Neural cell (in vitro differentiated cells): ENCODE measurements around the gene CAMK1D. TPM values are rescaled to one million over a fixed set of nuclear protein-coding genes. Genes with fewer than 3 reads are reported as not detected.

Source experiments
- H2AFZ ChIP-seq: fragments of 200-600, 300-800 bp; sonication (generic), shearing (Covaris generic); 2 replicates; pipeline ENCODE4 v1.6.0; 2014; ENCODE audit warnings: low read depth, mild to moderate bottlenecking, antibody characterized with exemption, low read length, moderate library complexity
- H3F3A ChIP-seq: fragments of 200-600 bp; shearing (Covaris generic); 2 replicates; pipeline ENCODE4 v1.6.1; 2016; ENCODE audit warnings: mild to moderate bottlenecking, moderate library complexity, mixed read lengths, antibody characterized with exemption, low read length; ENCODE audit not compliant: insufficient read depth, poor library complexity, severe bottlenecking
- H3K27ac ChIP-seq: fragments of 200-600, 300-800 bp; sonication (generic), shearing (Covaris generic); 2 replicates; pipeline ENCODE4 v1.5.1; 2014; ENCODE audit warnings: mild to moderate bottlenecking, low read length, moderate library complexity
- H3K27me3 ChIP-seq: fragments of 300-800, 200-600 bp; sonication (generic), shearing (Covaris generic); 2 replicates; pipeline ENCODE4 v1.6.0; 2014; ENCODE audit warnings: mild to moderate bottlenecking, low read depth, low read length, moderate library complexity; ENCODE audit not compliant: insufficient read depth
- H3K36me3 ChIP-seq: fragments of 300-800, 200-600 bp; sonication (generic), shearing (Covaris generic); 2 replicates; pipeline ENCODE4 v1.5.1; 2014; ENCODE audit warnings: mild to moderate bottlenecking, antibody characterized with exemption, low read length, moderate library complexity; ENCODE audit not compliant: insufficient read depth
- H3K4me2 ChIP-seq: fragments of 300-800, 200-600 bp; sonication (generic), shearing (Covaris generic); 2 replicates; pipeline ENCODE4 v1.6.0; 2014; ENCODE audit warnings: mild to moderate bottlenecking, low read length
- H3K4me3 ChIP-seq: fragments of 300-800, 200-600 bp; sonication (generic), shearing (Covaris generic); 2 replicates; pipeline ENCODE4 v1.5.1; 2014; ENCODE audit warnings: mild to moderate bottlenecking, low read length, moderate library complexity
- H3K79me2 ChIP-seq: fragments of 200-600 bp; shearing (Covaris generic); replicated peaks from 2 replicates; pipeline ENCODE4 v1.6.0; 2014; ENCODE audit warnings: mild to moderate bottlenecking, low read length, moderate library complexity; ENCODE audit not compliant: insufficient read depth
- H3K9ac ChIP-seq: fragments of 300-800, 200-600 bp; sonication (generic), shearing (Covaris generic); 2 replicates; pipeline ENCODE4 v1.6.1; 2016; ENCODE audit warnings: mild to moderate bottlenecking, low read length, mixed read lengths
- H3K9me2 ChIP-seq: fragments of 200-600 bp; shearing (Covaris generic); 2 replicates; pipeline ENCODE4 v1.6.1; 2016; ENCODE audit warnings: mild to moderate bottlenecking, low read length, mixed read lengths; ENCODE audit not compliant: insufficient read depth
- H3K9me3 ChIP-seq: fragments of 200-600, 300-800 bp; sonication (generic), shearing (Covaris generic); 2 replicates; pipeline ENCODE4 v1.6.1; 2016; ENCODE audit warnings: mild to moderate bottlenecking, mixed run types, low read length, moderate library complexity, mixed read lengths
- H4K20me1 ChIP-seq: fragments of 200-600 bp; shearing (Covaris generic); 2 replicates; pipeline ENCODE4 v1.6.1; 2016; ENCODE audit warnings: mild to moderate bottlenecking, mixed run types; ENCODE audit not compliant: insufficient read depth
- EP300 ChIP-seq: fragments of 450-650 bp; conservative IDR thresholded peaks from 2 replicates; pipeline ENCODE4 v1.6.1; 2014; ENCODE audit warnings: antibody characterized with exemption, mild to moderate bottlenecking, moderate library complexity; ENCODE audit not compliant: poor library complexity, severe bottlenecking
- EZH2 ChIP-seq: fragments of 200-600, 300-800 bp; shearing (Covaris generic), sonication (generic); IDR thresholded peaks from 2 replicates; pipeline ENCODE4 v1.6.1; 2014; ENCODE audit warnings: antibody characterized with exemption, low read length, borderline replicate concordance, mild to moderate bottlenecking; ENCODE audit not compliant: insufficient read depth, poor library complexity, severe bottlenecking
- MXI1 ChIP-seq: fragments of 450-650 bp; conservative IDR thresholded peaks from 2 replicates; pipeline ENCODE4 v1.6.1; 2014; ENCODE audit warnings: antibody characterized with exemption, mild to moderate bottlenecking; ENCODE audit not compliant: poor library complexity, severe bottlenecking
- POLR2AphosphoS5 ChIP-seq: IDR thresholded peaks from 2 replicates; pipeline ENCODE4 v1.6.1; 2012
- RAD21 ChIP-seq: fragments of 450-650 bp; conservative IDR thresholded peaks from 2 replicates; pipeline ENCODE4 v1.6.1; 2014; ENCODE audit warnings: antibody characterized with exemption, mild to moderate bottlenecking, moderate library complexity
- SMC3 ChIP-seq: fragments of 450-650 bp; conservative IDR thresholded peaks from 2 replicates; pipeline ENCODE4 v1.6.1; 2014; ENCODE audit warnings: antibody characterized with exemption, mild to moderate bottlenecking, moderate library complexity; ENCODE audit not compliant: poor library complexity
- TAF1 ChIP-seq: IDR thresholded peaks from 2 replicates; pipeline ENCODE4 v1.6.1; 2012; ENCODE audit warnings: low read depth
- polyA plus RNA-seq: library from polyadenylated mRNA; depleted of rRNA; stranded (reverse); fragments of >200 nt; gene quantifications from 2 replicates; pipeline ENCODE4 v1.2.3, GENCODE V29; 2014
- TF ChIP-seq, protein P1 (sequence below): IDR thresholded peaks from 2 replicates; pipeline ENCODE4 v1.6.1; 2012; ENCODE audit warnings: borderline replicate concordance
- TF ChIP-seq, protein P2 (sequence below): fragments of 450-650 bp; IDR thresholded peaks from 2 replicates; pipeline ENCODE4 v1.5.1; 2014; ENCODE audit warnings: antibody characterized with exemption, mild to moderate bottlenecking, moderate library complexity; ENCODE audit not compliant: poor library complexity, severe bottlenecking

The CAMK1D gene
- polyA plus RNA-seq, 1 donor from 2014 or later: 13.8 TPM

DNA sequence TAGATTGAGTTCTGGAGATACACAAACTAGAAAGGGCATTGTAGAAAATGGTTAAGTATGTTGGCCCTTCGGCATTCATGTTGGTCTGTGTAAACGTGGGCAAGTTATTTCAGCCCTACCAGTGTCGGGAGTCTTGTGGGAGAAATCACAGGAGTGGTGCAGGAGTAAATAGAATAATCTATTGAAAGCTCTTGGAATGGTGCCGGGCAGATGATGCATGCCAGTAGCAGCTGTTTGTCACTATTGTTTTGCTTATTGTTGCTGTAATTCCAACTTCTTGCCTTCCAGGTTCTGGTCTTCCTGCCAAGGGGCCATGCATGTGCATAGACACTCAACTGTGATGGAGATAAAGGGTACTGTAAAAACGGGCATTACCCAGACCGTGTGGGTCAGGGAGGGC is 259.4 kb downstream of the CAMK1D start:
- H4K20me1 ChIP-seq: no peaks in the 10 kb centered on the region
- no peaks in the 10 kb centered on the region for H3K27me3 ChIP-seq
- H3K9me2 ChIP-seq: no peaks in the 10 kb centered on the region
- no peaks in the 10 kb centered on the region for H3F3A ChIP-seq
- no peaks in the 10 kb centered on the region for H3K9me3 ChIP-seq
- H3K4me3 ChIP-seq: no peak overlapping the region
- H3K79me2 ChIP-seq: no peaks in the 10 kb centered on the region
- H3K4me2 ChIP-seq: no peak overlapping the region
- H2AFZ ChIP-seq: no peak overlapping the region
- no peak overlapping the region for H3K9ac ChIP-seq
- TF ChIP-seq, protein P1, sequence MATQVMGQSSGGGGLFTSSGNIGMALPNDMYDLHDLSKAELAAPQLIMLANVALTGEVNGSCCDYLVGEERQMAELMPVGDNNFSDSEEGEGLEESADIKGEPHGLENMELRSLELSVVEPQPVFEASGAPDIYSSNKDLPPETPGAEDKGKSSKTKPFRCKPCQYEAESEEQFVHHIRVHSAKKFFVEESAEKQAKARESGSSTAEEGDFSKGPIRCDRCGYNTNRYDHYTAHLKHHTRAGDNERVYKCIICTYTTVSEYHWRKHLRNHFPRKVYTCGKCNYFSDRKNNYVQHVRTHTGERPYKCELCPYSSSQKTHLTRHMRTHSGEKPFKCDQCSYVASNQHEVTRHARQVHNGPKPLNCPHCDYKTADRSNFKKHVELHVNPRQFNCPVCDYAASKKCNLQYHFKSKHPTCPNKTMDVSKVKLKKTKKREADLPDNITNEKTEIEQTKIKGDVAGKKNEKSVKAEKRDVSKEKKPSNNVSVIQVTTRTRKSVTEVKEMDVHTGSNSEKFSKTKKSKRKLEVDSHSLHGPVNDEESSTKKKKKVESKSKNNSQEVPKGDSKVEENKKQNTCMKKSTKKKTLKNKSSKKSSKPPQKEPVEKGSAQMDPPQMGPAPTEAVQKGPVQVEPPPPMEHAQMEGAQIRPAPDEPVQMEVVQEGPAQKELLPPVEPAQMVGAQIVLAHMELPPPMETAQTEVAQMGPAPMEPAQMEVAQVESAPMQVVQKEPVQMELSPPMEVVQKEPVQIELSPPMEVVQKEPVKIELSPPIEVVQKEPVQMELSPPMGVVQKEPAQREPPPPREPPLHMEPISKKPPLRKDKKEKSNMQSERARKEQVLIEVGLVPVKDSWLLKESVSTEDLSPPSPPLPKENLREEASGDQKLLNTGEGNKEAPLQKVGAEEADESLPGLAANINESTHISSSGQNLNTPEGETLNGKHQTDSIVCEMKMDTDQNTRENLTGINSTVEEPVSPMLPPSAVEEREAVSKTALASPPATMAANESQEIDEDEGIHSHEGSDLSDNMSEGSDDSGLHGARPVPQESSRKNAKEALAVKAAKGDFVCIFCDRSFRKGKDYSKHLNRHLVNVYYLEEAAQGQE: no peak
- TF ChIP-seq MXI1 (no peak), SMC3 (no peak), EZH2 (no peak), RAD21 (no peak), TAF1 (no peak), EP300 (no peak), POLR2AphosphoS5 (no peak)
- TF ChIP-seq, protein P2, sequence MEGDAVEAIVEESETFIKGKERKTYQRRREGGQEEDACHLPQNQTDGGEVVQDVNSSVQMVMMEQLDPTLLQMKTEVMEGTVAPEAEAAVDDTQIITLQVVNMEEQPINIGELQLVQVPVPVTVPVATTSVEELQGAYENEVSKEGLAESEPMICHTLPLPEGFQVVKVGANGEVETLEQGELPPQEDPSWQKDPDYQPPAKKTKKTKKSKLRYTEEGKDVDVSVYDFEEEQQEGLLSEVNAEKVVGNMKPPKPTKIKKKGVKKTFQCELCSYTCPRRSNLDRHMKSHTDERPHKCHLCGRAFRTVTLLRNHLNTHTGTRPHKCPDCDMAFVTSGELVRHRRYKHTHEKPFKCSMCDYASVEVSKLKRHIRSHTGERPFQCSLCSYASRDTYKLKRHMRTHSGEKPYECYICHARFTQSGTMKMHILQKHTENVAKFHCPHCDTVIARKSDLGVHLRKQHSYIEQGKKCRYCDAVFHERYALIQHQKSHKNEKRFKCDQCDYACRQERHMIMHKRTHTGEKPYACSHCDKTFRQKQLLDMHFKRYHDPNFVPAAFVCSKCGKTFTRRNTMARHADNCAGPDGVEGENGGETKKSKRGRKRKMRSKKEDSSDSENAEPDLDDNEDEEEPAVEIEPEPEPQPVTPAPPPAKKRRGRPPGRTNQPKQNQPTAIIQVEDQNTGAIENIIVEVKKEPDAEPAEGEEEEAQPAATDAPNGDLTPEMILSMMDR: no peak
- H3K36me3 ChIP-seq: no peaks in the 10 kb centered on the region
- H3K27ac ChIP-seq: no peak overlapping the region

DNA sequence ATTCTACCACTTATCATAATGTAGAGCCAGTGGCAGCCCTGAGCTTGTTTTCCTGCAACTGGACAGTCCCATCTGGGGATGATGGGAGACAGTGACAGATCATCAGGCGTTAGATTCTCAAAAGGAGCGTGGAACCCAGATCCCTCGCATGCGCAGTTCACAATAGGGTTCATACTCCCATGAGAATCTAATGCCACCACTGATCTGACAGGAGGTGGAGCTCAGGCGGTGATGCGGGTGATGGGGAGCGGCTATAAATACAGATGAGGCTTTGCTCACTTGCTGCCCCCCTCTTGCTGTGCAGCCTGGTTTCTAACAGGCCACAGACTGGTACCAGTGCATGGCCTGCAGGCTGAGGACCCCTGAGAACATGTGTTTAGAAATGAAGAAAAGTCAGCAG is 260.1 kb downstream of the CAMK1D start:
- TF ChIP-seq MXI1: no peak
- H3K9ac ChIP-seq: no peak overlapping the region
- no peak overlapping the region for H3K4me3 ChIP-seq
- H2AFZ ChIP-seq: no peak overlapping the region
- no peaks in the 10 kb centered on the region for H4K20me1 ChIP-seq
- no peaks in the 10 kb centered on the region for H3K36me3 ChIP-seq
- H3K79me2 ChIP-seq: no peaks in the 10 kb centered on the region
- H3K9me3 ChIP-seq: no peaks in the 10 kb centered on the region
- H3K4me2 ChIP-seq: no peak overlapping the region
- no peaks in the 10 kb centered on the region for H3K27me3 ChIP-seq
- no peak overlapping the region for H3K27ac ChIP-seq
- H3K9me2 ChIP-seq: no peaks in the 10 kb centered on the region
- H3F3A ChIP-seq: no peaks in the 10 kb centered on the region

GRCh38 chr10:12613136-12613535 is 263.8 kb downstream of the CAMK1D start:
- TF ChIP-seq, protein P1: no peak
- TF ChIP-seq EP300 (no peak), POLR2AphosphoS5 (no peak), RAD21 (no peak), SMC3 (no peak), TAF1 (no peak), MXI1 (no peak), EZH2 (no peak)
- TF ChIP-seq, protein P2: no peak
- Histone ChIP-seq H3K4me2 (no peak overlapping the region), H2AFZ (no peak overlapping the region), H3K36me3 (no peaks in the 10 kb centered on the region), H3K27me3 (no peaks in the 10 kb centered on the region), H3K4me3 (no peak overlapping the region), H4K20me1 (no peaks in the 10 kb centered on the region), H3K9me3 (no peaks in the 10 kb centered on the region), H3K79me2 (no peaks in the 10 kb centered on the region), H3K9me2 (no peaks in the 10 kb centered on the region), H3K27ac (no peak overlapping the region), H3K9ac (no peak overlapping the region), H3F3A (no peaks in the 10 kb centered on the region)
